IPS DF 6.9 (cell line): ENCODE results near the gene AHRR.
"Not testable (repeated sequence)": the region's sequence is repeated elsewhere in the genome, so short reads cannot be mapped to it uniquely, and the experiment has no call there.

ENCODE experiments used
- DNase-seq: peaks from one replicate; pipeline ENCODE4 v3.0.0-alpha.2; 2013; ENCODE audit warnings: low read depth, low spot score
- H3K27ac ChIP-seq: one replicate; pipeline ENCODE4 v1.5.1; 2013; ENCODE audit warnings: low read length, control low read depth
- H3K27me3 ChIP-seq: 2 replicates; pipeline ENCODE4 v1.6.1; 2013; ENCODE audit warnings: mild to moderate bottlenecking, low read length; ENCODE audit not compliant: control insufficient read depth, insufficient read depth
- H3K36me3 ChIP-seq: 2 replicates; pipeline ENCODE4 v1.6.1; 2013; ENCODE audit warnings: low read length; ENCODE audit not compliant: control insufficient read depth, insufficient read depth
- H3K4me1 ChIP-seq: 2 replicates; pipeline ENCODE4 v1.6.1; 2013; ENCODE audit warnings: low read length; ENCODE audit not compliant: control insufficient read depth, insufficient read depth
- H3K4me3 ChIP-seq: 2 replicates; pipeline ENCODE4 v1.5.1; 2013; ENCODE audit warnings: mild to moderate bottlenecking, low read length
- H3K9me3 ChIP-seq: 2 replicates; pipeline ENCODE4 v1.6.1; 2013; ENCODE audit warnings: low read length, inconsistent platforms; ENCODE audit not compliant: control insufficient read depth, insufficient read depth
- WGBS: extraction: QIAGEN DNeasy Blood & Tissue Kit; methylation state at CpG from one replicate; pipeline ENCODE4 v1.1.7; 2013; ENCODE audit warnings: mixed read lengths, missing lambda C conversion rate; ENCODE audit not compliant: insufficient read length, insufficient coverage; 5-methylcytosine and 5-hydroxymethylcytosine counted together

Gene AHRR

DNA sequence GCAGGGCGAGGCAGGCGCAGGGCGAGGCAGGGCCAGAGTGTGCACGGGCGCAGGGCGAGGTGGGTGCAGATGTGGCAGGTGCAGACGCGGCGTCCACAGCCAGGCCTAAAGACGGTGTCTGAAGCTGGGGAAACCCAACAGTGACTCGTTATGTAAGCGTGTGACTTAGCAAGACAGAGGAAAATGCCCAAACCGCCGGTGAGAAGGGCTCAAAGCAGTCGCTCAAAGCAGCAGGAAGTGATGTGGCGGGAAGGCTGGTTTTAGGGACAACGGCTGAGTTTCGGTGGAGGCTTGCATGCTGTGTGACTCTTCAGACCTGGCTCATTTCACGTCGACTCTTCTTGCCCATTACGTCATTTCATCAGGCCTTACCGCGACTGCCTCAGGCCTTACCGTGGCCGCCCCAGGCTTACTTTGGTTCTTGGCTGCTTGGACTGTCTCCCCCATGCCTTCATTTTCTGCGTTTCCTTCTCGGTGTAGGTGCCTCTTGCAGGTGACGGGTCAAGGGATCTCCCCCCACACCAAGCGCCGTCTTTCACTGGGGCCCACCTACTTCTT is 71.0 kb downstream of the AHRR start:
- Histone ChIP-seq H3K4me3 (no peak overlapping the region), H3K4me1 (no peaks in the 10 kb centered on the region), H3K36me3 (no peaks in the 10 kb centered on the region), H3K27ac (no peak overlapping the region), H3K27me3 (no peaks in the 10 kb centered on the region), H3K9me3 (no peaks in the 10 kb centered on the region)
- DNase-seq, result no peak
- WGBS, result no CpG with 5 or more reads among the region's 30 CpGs

DNA sequence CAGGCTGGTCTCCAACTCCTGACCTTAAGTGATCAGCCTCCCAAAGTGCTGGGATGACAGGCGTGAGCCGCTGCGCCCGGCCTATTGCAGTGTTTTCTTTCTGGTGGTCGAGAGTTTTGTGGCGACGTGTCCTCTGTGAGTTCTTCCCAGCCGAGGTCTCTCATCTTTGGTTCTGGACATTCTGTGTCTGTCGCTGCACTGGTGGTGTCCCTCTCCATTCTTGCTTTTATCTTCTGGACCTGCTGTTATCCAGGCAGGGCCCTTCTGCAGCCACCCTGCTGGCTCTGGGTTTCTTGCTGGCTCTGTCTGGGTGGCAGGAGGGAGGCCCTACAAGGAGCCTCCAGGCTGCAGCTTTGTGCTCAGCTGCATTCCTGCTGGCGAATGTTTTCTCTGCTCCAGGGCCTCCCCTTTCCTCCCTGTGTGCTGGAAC is 72.3 kb downstream of the AHRR start:
- peaks cover 3% of the 10 kb centered on the region; the same call in 1 of the 2 replicates for H3K4me1 ChIP-seq
- H3K4me3 ChIP-seq, result no peak overlapping the region
- no peaks in the 10 kb centered on the region for H3K36me3 ChIP-seq
- no peaks in the 10 kb centered on the region for H3K9me3 ChIP-seq
- DNase-seq, result no peak
- H3K27ac ChIP-seq, result no peak overlapping the region
- no peaks in the 10 kb centered on the region for H3K27me3 ChIP-seq
- WGBS, result no CpG with 5 or more reads among the region's 10 CpGs

DNA sequence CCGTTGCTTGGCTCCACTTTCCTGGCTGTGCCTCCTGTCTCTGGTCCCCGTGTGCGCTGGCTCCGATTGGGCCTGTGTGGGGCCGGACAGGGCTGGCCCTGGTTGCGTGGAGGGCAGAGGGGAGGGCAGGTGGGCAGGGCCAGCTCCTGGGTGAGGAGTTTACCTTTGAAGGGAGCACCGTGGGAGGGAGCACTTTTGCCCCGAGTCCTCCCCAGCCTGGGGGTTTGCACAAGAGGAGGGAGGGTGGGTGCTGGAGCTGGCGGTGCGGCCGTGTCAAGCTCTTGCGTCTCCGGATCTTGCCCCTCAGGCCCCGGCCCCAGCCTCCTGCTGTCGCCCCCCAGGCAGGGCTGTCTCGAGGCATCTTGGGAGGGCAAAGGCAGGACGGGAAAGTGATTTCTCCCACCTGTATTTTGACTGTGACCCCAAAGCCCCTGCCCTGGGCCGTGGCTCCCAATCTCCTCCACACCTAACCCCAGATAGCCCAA is 73.2 kb downstream of the AHRR start:
- H3K4me1 ChIP-seq, result peaks cover 3% of the 10 kb centered on the region; the same call in 1 of the 2 replicates
- H3K4me3 ChIP-seq, result no peak overlapping the region
- no peak for DNase-seq
- no peak overlapping the region for H3K27ac ChIP-seq
- H3K36me3 ChIP-seq, result no peaks in the 10 kb centered on the region
- H3K9me3 ChIP-seq, result no peaks in the 10 kb centered on the region
- no CpG with 5 or more reads among the region's 18 CpGs for WGBS
- H3K27me3 ChIP-seq, result no peaks in the 10 kb centered on the region

DNA sequence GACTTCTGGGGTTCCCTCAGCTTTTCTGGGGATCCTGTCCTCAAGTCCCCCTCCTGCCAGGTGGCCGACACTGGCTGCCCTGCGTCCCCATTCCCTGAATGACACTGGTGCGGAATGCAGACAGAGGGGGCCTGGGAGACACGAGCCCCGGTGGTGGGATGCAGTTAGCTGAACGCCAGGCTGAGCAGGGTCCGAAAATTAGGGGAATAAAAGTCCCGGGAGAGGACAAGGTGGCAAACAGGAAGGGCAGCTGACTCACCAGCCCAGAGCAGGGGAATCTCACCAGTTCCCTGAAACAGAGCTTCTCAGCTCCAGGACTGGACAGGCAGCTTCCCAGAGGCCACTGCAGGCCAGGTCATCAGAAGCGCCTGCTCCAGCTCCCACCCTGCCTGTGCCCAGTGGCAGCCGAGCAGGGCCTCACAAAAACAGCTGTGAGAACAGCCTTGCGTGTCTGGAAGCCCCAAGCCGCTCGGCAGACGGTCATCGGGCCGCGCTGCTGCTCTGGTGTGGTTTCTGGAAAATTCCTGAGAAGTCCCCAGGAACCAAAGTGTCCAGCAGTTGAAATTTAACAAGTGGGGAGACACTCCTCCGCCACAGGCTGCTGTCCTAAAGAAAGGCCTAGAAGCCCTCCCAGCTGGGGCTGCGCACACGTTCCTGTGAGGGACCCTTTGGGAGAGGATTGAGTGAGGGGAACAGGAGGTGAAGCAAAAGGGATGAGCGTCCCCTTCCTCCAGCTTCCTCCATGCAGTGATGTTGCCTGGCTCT is 73.8 kb downstream of the AHRR start:
- no peak for DNase-seq
- H3K27ac ChIP-seq, result no peak overlapping the region

DNA sequence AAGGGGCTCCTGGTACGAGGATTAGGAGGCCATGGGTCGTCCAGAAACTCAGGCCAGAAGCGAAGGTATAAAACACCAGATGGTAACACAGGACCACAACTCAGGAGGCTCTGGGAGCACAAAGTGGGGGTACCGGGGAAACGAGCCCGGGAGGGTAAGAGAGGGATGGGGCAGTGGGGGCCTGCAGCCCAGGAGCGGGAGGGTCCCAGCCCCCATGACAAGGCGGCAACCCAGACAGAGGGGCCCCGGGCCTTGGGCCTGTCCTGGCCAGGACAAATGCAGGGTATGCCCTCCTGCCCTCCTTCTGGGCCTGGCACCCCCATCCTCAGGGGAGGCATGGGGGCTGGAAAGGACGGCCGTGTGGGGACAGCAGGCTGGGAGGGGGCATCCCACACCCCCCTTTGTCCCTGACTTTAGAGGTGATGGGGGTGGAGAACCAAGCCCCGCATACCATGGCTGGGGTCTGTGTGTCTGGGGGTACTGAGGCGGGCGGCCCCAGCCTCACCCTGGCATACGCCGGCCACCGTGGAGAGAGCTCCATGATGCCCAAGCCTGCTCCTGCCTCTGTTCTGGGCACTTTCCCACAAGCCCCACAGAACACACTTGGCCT is 74.5 kb downstream of the AHRR start:
- Histone ChIP-seq H3K27ac (no peak overlapping the region), H3K36me3 (no peaks in the 10 kb centered on the region), H3K4me3 (no peak overlapping the region), H3K9me3 (no peaks in the 10 kb centered on the region), H3K27me3 (no peaks in the 10 kb centered on the region), H3K4me1 (peaks cover 5% of the 10 kb centered on the region; the same call in 1 of the 2 replicates)
- WGBS, result no CpG with 5 or more reads among the region's 17 CpGs
- no peak for DNase-seq

More for the DNA sequence above, 73.8 kb downstream of the AHRR start:
- Histone ChIP-seq H3K4me3 (no peak overlapping the region), H3K4me1 (peaks cover 5% of the 10 kb centered on the region; the same call in 1 of the 2 replicates), H3K27me3 (no peaks in the 10 kb centered on the region), H3K36me3 (no peaks in the 10 kb centered on the region), H3K9me3 (no peaks in the 10 kb centered on the region)
- no CpG with 5 or more reads among the region's 21 CpGs for WGBS

DNA sequence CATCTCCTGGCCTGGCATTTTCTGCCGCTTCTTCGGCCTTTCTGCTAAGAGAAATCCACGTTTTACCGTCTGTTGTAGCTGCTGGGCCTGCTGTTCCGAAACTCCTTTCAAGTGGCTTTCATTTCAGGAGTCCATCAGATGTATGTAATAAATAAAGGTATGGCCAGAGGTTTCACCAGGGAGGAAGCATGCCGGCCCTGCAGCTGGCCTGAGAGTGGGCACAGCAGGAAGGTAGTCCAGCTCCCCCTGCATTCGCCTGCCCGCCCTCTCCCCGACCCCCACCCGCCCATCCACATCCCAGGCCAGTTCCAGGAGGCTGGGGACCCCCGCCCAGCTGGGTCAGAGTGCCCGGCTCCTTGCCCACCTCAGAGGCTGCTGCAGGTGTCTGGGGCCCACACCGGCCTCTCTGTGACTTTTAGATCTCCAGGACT is 75.0 kb downstream of the AHRR start:
- Histone ChIP-seq H3K4me3 (no peak overlapping the region), H3K4me1 (peaks cover 5% of the 10 kb centered on the region; the same call in 1 of the 2 replicates), H3K27ac (no peak overlapping the region), H3K9me3 (no peaks in the 10 kb centered on the region), H3K27me3 (no peaks in the 10 kb centered on the region), H3K36me3 (no peaks in the 10 kb centered on the region)
- DNase-seq, result no peak
- WGBS, result no CpG with 5 or more reads among the region's 13 CpGs

DNA sequence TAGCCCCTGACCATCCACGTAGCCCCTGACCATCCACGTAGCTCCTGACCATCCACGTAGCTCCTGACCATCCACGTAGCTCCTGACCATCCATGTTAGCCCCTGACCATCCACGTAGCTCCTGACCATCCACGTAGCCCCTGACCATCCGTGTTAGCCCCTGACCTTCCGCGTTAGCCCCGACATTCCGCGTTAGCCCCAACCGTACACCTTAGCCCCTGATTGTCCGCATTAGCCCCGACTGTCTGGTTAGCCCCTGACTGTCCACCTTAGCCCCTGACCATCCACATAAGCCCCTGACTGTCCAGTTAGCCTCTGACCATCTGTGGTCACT is 76.6 kb downstream of the AHRR start:
- not testable (repeated sequence) for DNase-seq, H3K27me3 ChIP-seq, H3K27ac ChIP-seq, H3K4me3 ChIP-seq, H3K9me3 ChIP-seq, H3K36me3 ChIP-seq, H3K4me1 ChIP-seq
- WGBS, result no CpG with 5 or more reads among the region's 15 CpGs

DNA sequence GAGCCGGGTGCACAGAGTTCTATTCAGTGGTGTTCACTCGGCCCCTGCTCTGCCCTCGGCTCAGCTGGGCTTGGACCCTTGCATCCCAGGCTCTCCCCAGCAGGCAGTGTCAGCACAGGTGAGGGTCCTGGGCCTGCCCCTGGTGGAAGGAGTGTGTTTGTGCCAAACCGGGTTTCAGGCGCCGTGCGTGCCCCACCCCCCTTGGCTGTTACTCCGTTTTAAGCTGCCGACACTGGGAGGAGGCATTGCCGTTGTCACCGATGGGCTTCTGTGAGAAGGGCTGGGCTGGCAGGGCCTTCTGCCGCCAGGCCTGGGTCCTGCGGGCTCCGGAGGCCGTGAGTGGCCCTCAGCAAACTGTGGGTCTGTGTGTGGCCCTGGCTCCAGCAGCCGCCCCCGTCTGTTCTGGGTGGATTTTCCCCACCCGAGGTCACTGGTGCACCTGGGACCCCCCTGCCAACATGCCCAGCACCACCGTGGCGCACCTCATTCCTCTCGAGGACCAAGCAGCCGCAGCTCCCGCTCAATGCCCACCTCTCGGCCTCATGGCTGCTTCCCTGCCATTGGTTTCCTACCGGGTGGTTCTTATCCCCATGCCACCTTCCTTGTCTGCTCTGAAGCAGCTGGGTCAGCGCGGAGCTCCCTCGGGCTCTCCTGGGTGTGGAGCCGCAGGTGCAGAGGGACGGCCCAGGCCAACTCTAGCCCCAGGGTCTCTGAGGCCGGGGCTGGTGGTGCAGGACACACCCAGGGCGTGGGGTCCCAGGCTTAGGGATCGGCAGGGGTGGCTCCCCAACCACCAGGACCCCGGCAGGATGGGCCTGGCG is 77.2 kb downstream of the AHRR start:
- H3K27ac ChIP-seq, result no peak overlapping the region
- DNase-seq, result no peak
- no CpG with 5 or more reads among the region's 35 CpGs for WGBS

DNA sequence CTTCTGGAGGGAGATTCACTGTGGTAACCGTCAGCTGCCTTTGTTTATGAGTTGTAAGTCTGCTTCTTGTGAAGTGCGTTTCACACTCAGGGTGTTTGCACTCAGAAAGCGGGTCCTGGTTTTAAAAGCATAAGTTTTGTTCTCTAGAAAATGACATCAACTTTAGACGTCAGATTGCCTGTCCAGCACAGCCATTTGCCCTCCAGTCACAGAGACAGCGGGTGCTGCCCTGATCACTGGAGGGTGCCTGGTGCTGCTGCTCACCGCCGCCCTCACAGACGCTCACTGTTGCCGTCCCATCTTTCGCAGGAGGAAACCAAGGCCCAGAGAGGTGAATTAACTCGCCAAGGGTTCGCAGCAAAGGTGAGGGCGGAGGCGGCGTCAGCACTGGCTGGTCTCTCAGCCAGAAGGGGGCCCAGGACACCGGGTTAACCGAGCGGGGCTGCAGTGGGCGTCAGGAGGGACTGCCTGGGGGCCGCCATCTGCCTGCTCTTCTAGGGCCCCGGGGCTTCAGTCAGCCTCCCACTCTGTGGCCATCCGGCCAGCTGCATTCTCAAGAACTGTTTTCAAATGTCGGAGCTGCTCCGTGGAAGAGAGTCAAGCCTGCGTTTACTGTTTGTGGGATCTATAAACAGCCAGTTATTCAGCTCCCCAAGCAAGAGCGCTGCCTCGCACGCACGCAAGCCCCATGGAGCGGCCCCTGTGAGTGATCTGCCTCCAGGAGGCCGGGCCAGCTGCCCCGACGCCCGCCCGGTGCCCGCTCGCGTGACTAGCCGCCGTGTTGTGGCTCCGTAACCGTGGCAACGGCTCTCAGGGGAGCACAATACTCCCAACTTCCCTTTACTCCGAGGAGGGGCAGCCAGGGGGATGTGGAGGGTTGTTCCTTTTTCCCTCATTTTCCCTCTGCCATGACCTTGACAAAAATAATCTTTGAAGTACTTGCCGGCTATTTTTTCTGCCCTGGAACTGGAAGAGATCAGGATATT is 78.1 kb downstream of the AHRR start:
- WGBS, result no CpG with 5 or more reads among the region's 45 CpGs
- Histone ChIP-seq H3K27ac (no peak overlapping the region), H3K4me1 (peaks cover 5% of the 10 kb centered on the region; the same call in 1 of the 2 replicates), H3K27me3 (no peaks in the 10 kb centered on the region), H3K36me3 (no peaks in the 10 kb centered on the region), H3K4me3 (no peak overlapping the region), H3K9me3 (no peaks in the 10 kb centered on the region)
- DNase-seq, result no peak

More for the DNA sequence above, 77.2 kb downstream of the AHRR start:
- no peaks in the 10 kb centered on the region for H3K36me3 ChIP-seq
- no peaks in the 10 kb centered on the region for H3K27me3 ChIP-seq
- no peak overlapping the region for H3K4me3 ChIP-seq
- no peaks in the 10 kb centered on the region for H3K9me3 ChIP-seq
- peaks cover 5% of the 10 kb centered on the region; the same call in 1 of the 2 replicates for H3K4me1 ChIP-seq
